Keratinocyte (primary cell): Measurements from ENCODE around the gene SERPINB5.

Source experiments
- EZH2 ChIP-seq: IDR thresholded peaks from one replicate; pipeline ENCODE4 v1.6.1; 2012; ENCODE audit warnings: inconsistent platforms, mild to moderate bottlenecking, low read length, moderate library complexity
- TF ChIP-seq, protein P1 (sequence below), 3 experiments: IDR thresholded peaks in 1 of 3; conservative IDR thresholded peaks in 1 of 3; optimal IDR thresholded peaks in 1 of 3; 2 replicates in 2 of 3; 3 replicates in 1 of 3; pipeline versions ENCODE3 to v1.5.1; 2011; ENCODE audit warnings: low read length in 3 of 3, mild to moderate bottlenecking in 3 of 3, moderate library complexity in 2 of 3, control low read depth in 1 of 3, inconsistent platforms in 1 of 3; ENCODE audit not compliant: insufficient read depth in 2 of 3; ENCODE audit errors: extremely low read depth in 1 of 3

- TF ChIP-seq, protein P1, sequence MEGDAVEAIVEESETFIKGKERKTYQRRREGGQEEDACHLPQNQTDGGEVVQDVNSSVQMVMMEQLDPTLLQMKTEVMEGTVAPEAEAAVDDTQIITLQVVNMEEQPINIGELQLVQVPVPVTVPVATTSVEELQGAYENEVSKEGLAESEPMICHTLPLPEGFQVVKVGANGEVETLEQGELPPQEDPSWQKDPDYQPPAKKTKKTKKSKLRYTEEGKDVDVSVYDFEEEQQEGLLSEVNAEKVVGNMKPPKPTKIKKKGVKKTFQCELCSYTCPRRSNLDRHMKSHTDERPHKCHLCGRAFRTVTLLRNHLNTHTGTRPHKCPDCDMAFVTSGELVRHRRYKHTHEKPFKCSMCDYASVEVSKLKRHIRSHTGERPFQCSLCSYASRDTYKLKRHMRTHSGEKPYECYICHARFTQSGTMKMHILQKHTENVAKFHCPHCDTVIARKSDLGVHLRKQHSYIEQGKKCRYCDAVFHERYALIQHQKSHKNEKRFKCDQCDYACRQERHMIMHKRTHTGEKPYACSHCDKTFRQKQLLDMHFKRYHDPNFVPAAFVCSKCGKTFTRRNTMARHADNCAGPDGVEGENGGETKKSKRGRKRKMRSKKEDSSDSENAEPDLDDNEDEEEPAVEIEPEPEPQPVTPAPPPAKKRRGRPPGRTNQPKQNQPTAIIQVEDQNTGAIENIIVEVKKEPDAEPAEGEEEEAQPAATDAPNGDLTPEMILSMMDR (optimal IDR thresholded peaks at IDR 0.05 in 1 of 3, IDR thresholded peaks at IDR 0.05 in 1 of 3, conservative IDR thresholded peaks at IDR 0.05 in 1 of 3; ENCODE audit: extremely low read depth in 1 of 3, insufficient read depth in 2 of 3, low read length in 3 of 3), result no peak
- TF ChIP-seq EZH2, result no peak
These were observed 45.6 kb upstream of the SERPINB5 start for GRCh38 chr18:63431180-63431579.
